Measurements from ENCODE around the gene NKX6-2.

Gene NKX6-2

GRCh38 chr10:132809232-132810140, 23.5 kb upstream of the NKX6-2 start:
- Histone ChIP-seq H3K9ac (ENCODE audit: low read depth, low read length) (no peak overlapping the region), H3K27ac (ENCODE audit: low read length) (no peak overlapping the region), H3K36me3 (ENCODE audit: insufficient read depth, low read length) (no peaks in the 10 kb centered on the region), H3K9me3 (ENCODE audit: insufficient read depth, low read length, severe bottlenecking) (no peaks in the 10 kb centered on the region), H2AFZ (ENCODE audit: low read depth, low read length) (no peak overlapping the region), H3K4me1 (ENCODE audit: insufficient read depth, low read length) (no peaks in the 10 kb centered on the region), H3K4me3 (ENCODE audit: low read depth in 1 of 2, low read length in 2 of 2) (no peak overlapping the region), H3K79me2 (ENCODE audit: insufficient read depth, low read length) (no peaks in the 10 kb centered on the region), H3K27me3 (ENCODE audit: insufficient read depth, low read length, poor library complexity) (no peaks in the 10 kb centered on the region), H3K4me2 (ENCODE audit: insufficient read depth, low read length) (no peak overlapping the region), H4K20me1 (ENCODE audit: insufficient read depth, low read length) (no peaks in the 10 kb centered on the region)
- TF ChIP-seq EZH2 (IDR thresholded peaks at IDR 0.05; ENCODE audit: borderline replicate concordance, low read depth, low read length, severe bottlenecking) (no peak), CTCF (IDR thresholded peaks at IDR 0.05; ENCODE audit: borderline replicate concordance, extremely low read depth, low read length, poor library complexity, severe bottlenecking) (no peak)
- DNase-seq (no peak), ATAC-seq (ENCODE audit: insufficient read depth, low read depth) (no peak)

- H3K36me3 ChIP-seq (ENCODE audit: insufficient read depth, low read length) = no peaks in the 10 kb centered on the region
- H2AFZ ChIP-seq (ENCODE audit: low read depth, low read length) = no peak overlapping the region
- H3K4me3 ChIP-seq (ENCODE audit: low read depth in 1 of 2, low read length in 2 of 2) = no peak overlapping the region
- no peaks in the 10 kb centered on the region for H3K4me1 ChIP-seq (ENCODE audit: insufficient read depth, low read length)
- no peak for ATAC-seq (ENCODE audit: insufficient read depth, low read depth)
- no peak for DNase-seq
- no peak overlapping the region for H3K9ac ChIP-seq (ENCODE audit: low read depth, low read length)
- H3K79me2 ChIP-seq (ENCODE audit: insufficient read depth, low read length) = no peaks in the 10 kb centered on the region
- no peak overlapping the region for H3K4me2 ChIP-seq (ENCODE audit: insufficient read depth, low read length)
- H4K20me1 ChIP-seq (ENCODE audit: insufficient read depth, low read length) = no peaks in the 10 kb centered on the region
- no peak overlapping the region for H3K27ac ChIP-seq (ENCODE audit: low read length)
- no peak for TF ChIP-seq CTCF (IDR thresholded peaks at IDR 0.05; ENCODE audit: borderline replicate concordance, extremely low read depth, low read length, poor library complexity, severe bottlenecking)
- no peak for TF ChIP-seq EZH2 (IDR thresholded peaks at IDR 0.05; ENCODE audit: borderline replicate concordance, low read depth, low read length, severe bottlenecking)
- H3K27me3 ChIP-seq (ENCODE audit: insufficient read depth, low read length, poor library complexity) = no peaks in the 10 kb centered on the region
- H3K9me3 ChIP-seq (ENCODE audit: insufficient read depth, low read length, severe bottlenecking) = no peaks in the 10 kb centered on the region
Observed at GRCh38 chr10:132808383-132809231, 22.7 kb upstream of the NKX6-2 start.

- Histone ChIP-seq H3K4me2 (ENCODE audit: insufficient read depth, low read length) (no peak overlapping the region), H3K9me3 (ENCODE audit: insufficient read depth, low read length, severe bottlenecking) (no peaks in the 10 kb centered on the region), H3K27ac (ENCODE audit: low read length) (no peak overlapping the region), H3K4me3 (ENCODE audit: low read depth in 1 of 2, low read length in 2 of 2) (no peak overlapping the region), H3K4me1 (ENCODE audit: insufficient read depth, low read length) (no peaks in the 10 kb centered on the region), H3K27me3 (ENCODE audit: insufficient read depth, low read length, poor library complexity) (no peaks in the 10 kb centered on the region), H2AFZ (ENCODE audit: low read depth, low read length) (no peak overlapping the region), H4K20me1 (ENCODE audit: insufficient read depth, low read length) (no peaks in the 10 kb centered on the region), H3K79me2 (ENCODE audit: insufficient read depth, low read length) (no peaks in the 10 kb centered on the region), H3K36me3 (ENCODE audit: insufficient read depth, low read length) (no peaks in the 10 kb centered on the region), H3K9ac (ENCODE audit: low read depth, low read length) (no peak overlapping the region)
- TF ChIP-seq EZH2 (IDR thresholded peaks at IDR 0.05; ENCODE audit: borderline replicate concordance, low read depth, low read length, severe bottlenecking) (no peak), CTCF (IDR thresholded peaks at IDR 0.05; ENCODE audit: borderline replicate concordance, extremely low read depth, low read length, poor library complexity, severe bottlenecking) (no peak)
- DNase-seq (no peak), ATAC-seq (ENCODE audit: insufficient read depth, low read depth) (no peak)
Observed at GRCh38 chr10:132807621-132808049, 21.7 kb upstream of the NKX6-2 start.
